ENCODE data around the gene OR5AN1.
"Not testable (repeated sequence)": the region's sequence is repeated elsewhere in the genome, so short reads cannot be mapped to it uniquely, and the experiment has no call there.

The OR5AN1 gene

GRCh38 chr11:59368238-59369022, 9.7 kb downstream of the OR5AN1 start:
- no peaks in the 10 kb centered on the region for H3K36me3 ChIP-seq (ENCODE audit: control insufficient read depth, insufficient read depth, low read length)
- no peaks in the 10 kb centered on the region for H3K27me3 ChIP-seq (replicated peaks; ENCODE audit: control insufficient read depth, insufficient read depth, low read length, poor library complexity, severe bottlenecking)
- no peaks in the 10 kb centered on the region for H3K4me1 ChIP-seq (ENCODE audit: control insufficient read depth, insufficient read depth, low read length, poor library complexity, severe bottlenecking)
- DNase-seq = no peak
- no peak overlapping the region for H3K4me3 ChIP-seq (ENCODE audit: insufficient read depth, low read depth, low read length, poor library complexity, severe bottlenecking)
- H3K9me3 ChIP-seq (ENCODE audit: control insufficient read depth, low read length) = no peaks in the 10 kb centered on the region
- no peak overlapping the region for H3K27ac ChIP-seq (ENCODE audit: insufficient read depth, low read length, poor library complexity, severe bottlenecking)

DNA sequence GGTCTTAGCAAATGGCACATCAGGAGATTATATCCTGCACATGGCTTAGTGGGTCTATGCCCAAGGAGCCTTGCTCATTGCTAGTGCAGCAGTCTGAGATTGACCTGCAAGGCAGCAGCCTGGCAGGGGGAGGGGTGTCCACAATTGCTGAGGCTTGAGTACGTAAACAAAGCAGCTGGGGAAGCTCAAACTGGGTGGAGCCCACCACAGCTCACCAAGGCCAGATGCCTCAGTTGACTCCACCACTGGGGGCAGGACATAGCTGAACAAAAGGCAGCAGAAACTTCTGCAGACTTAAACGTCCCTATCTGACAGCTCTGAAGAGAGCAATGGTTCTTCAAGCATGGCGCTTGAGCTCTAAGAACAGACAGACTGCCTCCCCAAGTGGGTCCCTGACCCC, 13.6 kb downstream of the OR5AN1 start:
- not testable (repeated sequence) for H3K36me3 ChIP-seq (ENCODE audit: control insufficient read depth, insufficient read depth, low read length); H3K4me1 ChIP-seq (ENCODE audit: control insufficient read depth, insufficient read depth, low read length, poor library complexity, severe bottlenecking); H3K4me3 ChIP-seq (ENCODE audit: insufficient read depth, low read depth, low read length, poor library complexity, severe bottlenecking); H3K9me3 ChIP-seq (ENCODE audit: control insufficient read depth, low read length); DNase-seq; H3K27ac ChIP-seq (ENCODE audit: insufficient read depth, low read length, poor library complexity, severe bottlenecking); H3K27me3 ChIP-seq (replicated peaks; ENCODE audit: control insufficient read depth, insufficient read depth, low read length, poor library complexity, severe bottlenecking)

- Histone ChIP-seq H3K27me3 (replicated peaks; ENCODE audit: control insufficient read depth, insufficient read depth, low read length, poor library complexity, severe bottlenecking) (no peaks in the 10 kb centered on the region), H3K4me3 (ENCODE audit: insufficient read depth, low read depth, low read length, poor library complexity, severe bottlenecking) (no peak overlapping the region), H3K27ac (ENCODE audit: insufficient read depth, low read length, poor library complexity, severe bottlenecking) (no peak overlapping the region), H3K4me1 (ENCODE audit: control insufficient read depth, insufficient read depth, low read length, poor library complexity, severe bottlenecking) (no peaks in the 10 kb centered on the region), H3K9me3 (ENCODE audit: control insufficient read depth, low read length) (no peaks in the 10 kb centered on the region), H3K36me3 (ENCODE audit: control insufficient read depth, insufficient read depth, low read length) (no peaks in the 10 kb centered on the region)
- DNase-seq = no peak
These were observed 21.8 kb downstream of the OR5AN1 start for GRCh38 chr11:59380263-59381059.

DNA sequence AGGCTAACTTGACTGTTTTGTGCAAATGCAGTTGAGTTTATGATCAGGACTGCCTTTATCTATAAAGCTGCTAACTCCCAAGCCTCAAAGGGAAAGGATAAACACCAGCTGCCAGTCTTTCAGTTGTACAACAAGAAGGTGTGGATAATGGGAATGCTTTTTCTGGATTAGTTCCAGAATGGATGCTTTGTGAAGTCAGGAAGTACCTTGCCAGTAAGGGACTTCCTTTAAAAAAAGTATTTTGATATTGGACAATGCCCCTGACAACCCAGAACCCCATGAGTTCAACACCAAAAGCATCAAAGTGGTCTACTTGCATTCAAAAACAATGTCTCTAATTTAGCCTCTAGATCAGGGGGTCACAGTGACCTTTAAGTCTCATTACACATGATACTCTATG, 35.5 kb downstream of the OR5AN1 start:
- H3K36me3 ChIP-seq (ENCODE audit: control insufficient read depth, insufficient read depth, low read length) = no peaks in the 10 kb centered on the region
- no peak overlapping the region for H3K4me3 ChIP-seq (ENCODE audit: insufficient read depth, low read depth, low read length, poor library complexity, severe bottlenecking)
- no peak for DNase-seq

GRCh38 chr11:59400461-59401261, 42.0 kb downstream of the OR5AN1 start:
- Histone ChIP-seq H3K4me3 (ENCODE audit: insufficient read depth, low read depth, low read length, poor library complexity, severe bottlenecking) (no peak overlapping the region), H3K27me3 (replicated peaks; ENCODE audit: control insufficient read depth, insufficient read depth, low read length, poor library complexity, severe bottlenecking) (no peaks in the 10 kb centered on the region)
- DNase-seq = no peak

More for the DNA sequence above, 35.5 kb downstream of the OR5AN1 start:
- Histone ChIP-seq H3K27ac (ENCODE audit: insufficient read depth, low read length, poor library complexity, severe bottlenecking) (no peak overlapping the region), H3K9me3 (ENCODE audit: control insufficient read depth, low read length) (no peaks in the 10 kb centered on the region), H3K27me3 (replicated peaks; ENCODE audit: control insufficient read depth, insufficient read depth, low read length, poor library complexity, severe bottlenecking) (no peaks in the 10 kb centered on the region), H3K4me1 (ENCODE audit: control insufficient read depth, insufficient read depth, low read length, poor library complexity, severe bottlenecking) (no peaks in the 10 kb centered on the region)

DNA sequence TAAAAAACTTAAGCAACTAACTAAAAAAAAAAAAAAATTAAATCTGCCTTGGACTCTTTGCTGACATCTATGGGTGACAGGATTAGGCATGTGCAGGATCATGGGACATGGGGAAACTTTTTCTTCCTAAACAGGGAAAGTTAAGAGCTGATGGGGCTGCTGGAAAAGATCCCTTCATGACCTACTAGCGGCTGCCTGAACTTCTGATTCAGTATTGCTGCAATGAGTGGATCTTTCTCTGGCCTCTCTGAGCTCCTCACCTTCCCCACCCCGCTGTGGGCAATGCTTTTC, 42.5 kb downstream of the OR5AN1 start:
- no peaks in the 10 kb centered on the region for H3K4me1 ChIP-seq (ENCODE audit: control insufficient read depth, insufficient read depth, low read length, poor library complexity, severe bottlenecking)
- no peak overlapping the region for H3K27ac ChIP-seq (ENCODE audit: insufficient read depth, low read length, poor library complexity, severe bottlenecking)

More at GRCh38 chr11:59400461-59401261, 42.0 kb downstream of the OR5AN1 start:
- Histone ChIP-seq H3K27ac (ENCODE audit: insufficient read depth, low read length, poor library complexity, severe bottlenecking) (no peak overlapping the region), H3K36me3 (ENCODE audit: control insufficient read depth, insufficient read depth, low read length) (no peaks in the 10 kb centered on the region), H3K9me3 (ENCODE audit: control insufficient read depth, low read length) (no peaks in the 10 kb centered on the region), H3K4me1 (ENCODE audit: control insufficient read depth, insufficient read depth, low read length, poor library complexity, severe bottlenecking) (no peaks in the 10 kb centered on the region)

DNA sequence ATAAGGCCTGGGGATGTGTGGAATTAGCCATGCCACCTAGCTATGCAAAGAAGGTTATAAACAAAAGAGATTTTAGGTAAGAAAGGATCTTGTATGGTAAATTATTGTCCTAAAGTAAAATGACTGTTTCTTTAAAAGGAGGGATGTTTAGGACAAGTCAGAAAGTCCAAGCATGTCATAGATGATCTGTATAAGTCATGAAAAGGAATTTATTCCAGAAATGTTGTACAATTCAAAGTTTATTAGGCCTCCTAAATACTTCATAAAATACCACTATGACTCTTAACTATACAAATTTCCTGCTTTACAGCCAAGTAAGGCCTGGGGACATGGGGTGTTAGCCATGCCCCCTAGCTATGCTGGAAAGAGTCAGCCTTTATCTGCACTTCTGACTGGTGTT, 44.9 kb downstream of the OR5AN1 start:
- Histone ChIP-seq H3K36me3 (ENCODE audit: control insufficient read depth, insufficient read depth, low read length) (no peaks in the 10 kb centered on the region), H3K4me1 (ENCODE audit: control insufficient read depth, insufficient read depth, low read length, poor library complexity, severe bottlenecking) (no peaks in the 10 kb centered on the region), H3K27me3 (replicated peaks; ENCODE audit: control insufficient read depth, insufficient read depth, low read length, poor library complexity, severe bottlenecking) (no peaks in the 10 kb centered on the region), H3K9me3 (ENCODE audit: control insufficient read depth, low read length) (no peaks in the 10 kb centered on the region), H3K27ac (ENCODE audit: insufficient read depth, low read length, poor library complexity, severe bottlenecking) (no peak overlapping the region), H3K4me3 (ENCODE audit: insufficient read depth, low read depth, low read length, poor library complexity, severe bottlenecking) (no peak overlapping the region)
- no peak for DNase-seq

More for the DNA sequence above, 42.5 kb downstream of the OR5AN1 start:
- Histone ChIP-seq H3K27me3 (replicated peaks; ENCODE audit: control insufficient read depth, insufficient read depth, low read length, poor library complexity, severe bottlenecking) (no peaks in the 10 kb centered on the region), H3K36me3 (ENCODE audit: control insufficient read depth, insufficient read depth, low read length) (no peaks in the 10 kb centered on the region), H3K9me3 (ENCODE audit: control insufficient read depth, low read length) (no peaks in the 10 kb centered on the region), H3K4me3 (ENCODE audit: insufficient read depth, low read depth, low read length, poor library complexity, severe bottlenecking) (no peak overlapping the region)
- no peak for DNase-seq

GRCh38 chr11:59413646-59414045, 55.0 kb downstream of the OR5AN1 start:
- no peaks in the 10 kb centered on the region for H3K9me3 ChIP-seq (ENCODE audit: control insufficient read depth, low read length)
- no peaks in the 10 kb centered on the region for H3K36me3 ChIP-seq (ENCODE audit: control insufficient read depth, insufficient read depth, low read length)
- no peak overlapping the region for H3K4me3 ChIP-seq (ENCODE audit: insufficient read depth, low read depth, low read length, poor library complexity, severe bottlenecking)
- H3K4me1 ChIP-seq (ENCODE audit: control insufficient read depth, insufficient read depth, low read length, poor library complexity, severe bottlenecking) = no peaks in the 10 kb centered on the region
- no peak overlapping the region for H3K27ac ChIP-seq (ENCODE audit: insufficient read depth, low read length, poor library complexity, severe bottlenecking)
- DNase-seq = no peak
- H3K27me3 ChIP-seq (replicated peaks; ENCODE audit: control insufficient read depth, insufficient read depth, low read length, poor library complexity, severe bottlenecking) = no peaks in the 10 kb centered on the region

GRCh38 chr11:59415111-59415510, 56.4 kb downstream of the OR5AN1 start:
- no peaks in the 10 kb centered on the region for H3K36me3 ChIP-seq (ENCODE audit: control insufficient read depth, insufficient read depth, low read length)
- H3K4me1 ChIP-seq (ENCODE audit: control insufficient read depth, insufficient read depth, low read length, poor library complexity, severe bottlenecking) = no peaks in the 10 kb centered on the region
- no peak for DNase-seq
- no peak overlapping the region for H3K4me3 ChIP-seq (ENCODE audit: insufficient read depth, low read depth, low read length, poor library complexity, severe bottlenecking)
- H3K27ac ChIP-seq (ENCODE audit: insufficient read depth, low read length, poor library complexity, severe bottlenecking) = no peak overlapping the region
- no peaks in the 10 kb centered on the region for H3K9me3 ChIP-seq (ENCODE audit: control insufficient read depth, low read length)
- no peaks in the 10 kb centered on the region for H3K27me3 ChIP-seq (replicated peaks; ENCODE audit: control insufficient read depth, insufficient read depth, low read length, poor library complexity, severe bottlenecking)

DNA sequence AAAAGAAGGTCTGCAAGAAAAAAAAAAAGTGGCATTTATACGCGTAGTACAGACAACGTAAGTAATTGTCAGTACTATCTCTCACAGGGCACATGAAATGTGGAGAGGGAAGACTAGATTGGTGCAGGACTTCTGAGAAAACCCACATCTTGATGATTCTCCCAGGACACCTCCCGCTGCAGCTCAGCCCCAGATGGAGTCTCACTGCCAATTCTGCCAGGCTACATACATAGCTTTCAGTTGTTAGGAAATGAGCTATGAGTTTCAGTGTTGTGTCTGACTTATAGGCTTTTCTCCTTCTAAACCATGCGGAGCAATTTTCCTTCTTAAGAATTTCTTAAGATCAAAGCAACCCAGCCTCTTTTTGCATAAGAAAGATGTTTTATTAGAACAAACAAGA, 57.9 kb downstream of the OR5AN1 start:
- no peaks in the 10 kb centered on the region for H3K4me1 ChIP-seq (ENCODE audit: control insufficient read depth, insufficient read depth, low read length, poor library complexity, severe bottlenecking)
- no peak overlapping the region for H3K27ac ChIP-seq (ENCODE audit: insufficient read depth, low read length, poor library complexity, severe bottlenecking)
- no peaks in the 10 kb centered on the region for H3K36me3 ChIP-seq (ENCODE audit: control insufficient read depth, insufficient read depth, low read length)
- no peak overlapping the region for H3K4me3 ChIP-seq (ENCODE audit: insufficient read depth, low read depth, low read length, poor library complexity, severe bottlenecking)
- no peaks in the 10 kb centered on the region for H3K27me3 ChIP-seq (replicated peaks; ENCODE audit: control insufficient read depth, insufficient read depth, low read length, poor library complexity, severe bottlenecking)
- no peak for DNase-seq
- H3K9me3 ChIP-seq (ENCODE audit: control insufficient read depth, low read length) = no peaks in the 10 kb centered on the region

Data from effector memory CD4-positive, alpha-beta T cell (primary cell).